Right lobe of liver (tissue), 4 donors: ENCODE data around the gene ACSF3.

Experiments
- CTCF ChIP-seq, 4 donors: fragments of 200-600 bp in 3 of 4; fragments of 450-650 bp in 1 of 4; IDR thresholded peaks; one replicate each; pipeline versions ENCODE4 v1.5.1 to v1.8.0; 2016 to 2022; ENCODE audit warnings: antibody characterized with exemption in 4 of 4, mild to moderate bottlenecking in 2 of 4
- POLR2A ChIP-seq: fragments of 450-650 bp; IDR thresholded peaks from one replicate; pipeline ENCODE4 v1.6.1; 2017; ENCODE audit warnings: antibody characterized with exemption, mild to moderate bottlenecking
- donor health status: DM: no; HTN: no; CAD: no.
- donor health status: DM: no; HTN: no; CAD: no.
- donor health status: DM: no; HTN: yes; CAD: no.

- TF ChIP-seq CTCF (IDR thresholded peaks at IDR 0.05) = no peak
- no peak for TF ChIP-seq POLR2A
Observed at GRCh38 chr16:89201439-89202377, 108.1 kb downstream of the ACSF3 start.
